ENCODE measurements around the gene KCNQ1. TPM values are rescaled to one million over a fixed set of nuclear protein-coding genes. Genes with fewer than 3 reads are reported as not detected.

KCNQ1 gene
- total and polyA plus RNA-seq, 2 of the 13 experiments (the other 11 are each of a cell fraction or from before 2014, with no cell fraction given) = 0.02 to 0.08 TPM

- Histone ChIP-seq H3K4me2 (ENCODE audit: low read depth, low read length) (no peak overlapping the region), H3K4me3 (replicated peaks in 1 of 3; ENCODE audit: insufficient read depth in 1 of 3, low read depth in 2 of 3, low read length in 3 of 3) (no peak overlapping the region), H2AFZ (ENCODE audit: low read length) (no peak overlapping the region), H3K79me2 (ENCODE audit: insufficient read depth, low read length) (no peaks in the 10 kb centered on the region), H3K4me1 (ENCODE audit: insufficient read depth, low read length) (0 out of 2 replicates have a peak, but pooled peaks cover 8% of the 10 kb centered on the region), H3K36me3 (replicated peaks in 1 of 2; ENCODE audit: control insufficient read depth in 1 of 2, insufficient read depth in 2 of 2, low read length in 2 of 2) (no peaks in the 10 kb centered on the region), H3K9ac (ENCODE audit: insufficient read depth, low read depth, low read length) (no peak overlapping the region), H3K27me3 (ENCODE audit: control insufficient read depth in 1 of 2, insufficient read depth in 2 of 2, low read length in 2 of 2) (peaks cover 6 to 57% of the 10 kb centered on the region in 2 experiments), H4K20me1 (ENCODE audit: insufficient read depth, low read length) (no peaks in the 10 kb centered on the region), H3K27ac (ENCODE audit: extremely low read length, insufficient read depth, low read length) (no peak overlapping the region), H3K9me3 (ENCODE audit: low read length) (no peaks in the 10 kb centered on the region)
- DNase-seq (ENCODE audit: low spot score) (no peak), FAIRE-seq (no peak), ATAC-seq (no peak)
- intact Hi-C loops (cut with micrococcal nuclease; ENCODE audit: unreplicated experiment) (no loop called here), in situ Hi-C loops (cut with HindIII; ENCODE audit: extremely low pct_ligation_motif_present, low pct_unique_long_range_greater_than_20kb) (no loop called here)
- 46% methylated on average over 4 of the region's 4 CpGs for WGBS (ENCODE audit: low lambda C conversion rate)
- ChIA-PET CTCF (ENCODE audit: low intra/inter-chr PET ratio, low total read pairs) (no interaction called here), POLR2A (no interaction called here)
- no peak for TF ChIP-seq ZNF326 (CRISPR knock-in tag; IDR thresholded peaks at IDR 0.05; ENCODE audit: borderline replicate concordance)
- no peak for TF ChIP-seq SMARCE1 (IDR thresholded peaks at IDR 0.05; ENCODE audit: borderline replicate concordance)
- TF ChIP-seq, protein P1, sequence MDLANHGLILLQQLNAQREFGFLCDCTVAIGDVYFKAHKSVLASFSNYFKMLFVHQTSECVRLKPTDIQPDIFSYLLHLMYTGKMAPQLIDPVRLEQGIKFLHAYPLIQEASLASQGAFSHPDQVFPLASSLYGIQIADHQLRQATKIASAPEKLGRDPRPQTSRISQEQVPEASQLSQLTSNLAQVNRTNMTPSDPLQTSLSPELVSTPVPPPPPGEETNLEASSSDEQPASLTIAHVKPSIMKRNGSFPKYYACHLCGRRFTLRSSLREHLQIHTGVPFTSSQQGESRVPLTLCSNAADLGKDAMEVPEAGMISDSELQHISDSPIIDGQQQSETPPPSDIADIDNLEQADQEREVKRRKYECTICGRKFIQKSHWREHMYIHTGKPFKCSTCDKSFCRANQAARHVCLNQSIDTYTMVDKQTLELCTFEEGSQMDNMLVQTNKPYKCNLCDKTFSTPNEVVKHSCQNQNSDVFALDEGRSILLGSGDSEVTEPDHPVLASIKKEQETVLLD (CRISPR knock-in tag; IDR thresholded peaks at IDR 0.05; ENCODE audit: low read depth) = no peak
- TF ChIP-seq ZNF672 (CRISPR knock-in tag; IDR thresholded peaks at IDR 0.05) = no peak
- TF ChIP-seq, protein P2, sequence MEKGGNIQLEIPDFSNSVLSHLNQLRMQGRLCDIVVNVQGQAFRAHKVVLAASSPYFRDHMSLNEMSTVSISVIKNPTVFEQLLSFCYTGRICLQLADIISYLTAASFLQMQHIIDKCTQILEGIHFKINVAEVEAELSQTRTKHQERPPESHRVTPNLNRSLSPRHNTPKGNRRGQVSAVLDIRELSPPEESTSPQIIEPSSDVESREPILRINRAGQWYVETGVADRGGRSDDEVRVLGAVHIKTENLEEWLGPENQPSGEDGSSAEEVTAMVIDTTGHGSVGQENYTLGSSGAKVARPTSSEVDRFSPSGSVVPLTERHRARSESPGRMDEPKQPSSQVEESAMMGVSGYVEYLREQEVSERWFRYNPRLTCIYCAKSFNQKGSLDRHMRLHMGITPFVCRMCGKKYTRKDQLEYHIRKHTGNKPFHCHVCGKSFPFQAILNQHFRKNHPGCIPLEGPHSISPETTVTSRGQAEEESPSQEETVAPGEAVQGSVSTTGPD (CRISPR knock-in tag; IDR thresholded peaks at IDR 0.05) = no peak
- no peak for TF ChIP-seq SATB2 (CRISPR knock-in tag; IDR thresholded peaks at IDR 0.05)
- TF ChIP-seq GABPB1 (CRISPR knock-in tag; IDR thresholded peaks at IDR 0.05) = no peak
- TF ChIP-seq ZNF678 (CRISPR knock-in tag; IDR thresholded peaks at IDR 0.05) = no peak
- no peak for TF ChIP-seq ZNF660 (CRISPR knock-in tag; IDR thresholded peaks at IDR 0.05; ENCODE audit: borderline replicate concordance, low read depth)
- TF ChIP-seq, protein P3, sequence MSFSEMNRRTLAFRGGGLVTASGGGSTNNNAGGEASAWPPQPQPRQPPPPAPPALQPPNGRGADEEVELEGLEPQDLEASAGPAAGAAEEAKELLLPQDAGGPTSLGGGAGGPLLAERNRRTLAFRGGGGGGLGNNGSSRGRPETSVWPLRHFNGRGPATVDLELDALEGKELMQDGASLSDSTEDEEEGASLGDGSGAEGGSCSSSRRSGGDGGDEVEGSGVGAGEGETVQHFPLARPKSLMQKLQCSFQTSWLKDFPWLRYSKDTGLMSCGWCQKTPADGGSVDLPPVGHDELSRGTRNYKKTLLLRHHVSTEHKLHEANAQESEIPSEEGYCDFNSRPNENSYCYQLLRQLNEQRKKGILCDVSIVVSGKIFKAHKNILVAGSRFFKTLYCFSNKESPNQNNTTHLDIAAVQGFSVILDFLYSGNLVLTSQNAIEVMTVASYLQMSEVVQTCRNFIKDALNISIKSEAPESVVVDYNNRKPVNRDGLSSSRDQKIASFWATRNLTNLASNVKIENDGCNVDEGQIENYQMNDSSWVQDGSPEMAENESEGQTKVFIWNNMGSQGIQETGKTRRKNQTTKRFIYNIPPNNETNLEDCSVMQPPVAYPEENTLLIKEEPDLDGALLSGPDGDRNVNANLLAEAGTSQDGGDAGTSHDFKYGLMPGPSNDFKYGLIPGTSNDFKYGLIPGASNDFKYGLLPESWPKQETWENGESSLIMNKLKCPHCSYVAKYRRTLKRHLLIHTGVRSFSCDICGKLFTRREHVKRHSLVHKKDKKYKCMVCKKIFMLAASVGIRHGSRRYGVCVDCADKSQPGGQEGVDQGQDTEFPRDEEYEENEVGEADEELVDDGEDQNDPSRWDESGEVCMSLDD (CRISPR knock-in tag; IDR thresholded peaks at IDR 0.05; ENCODE audit: borderline replicate concordance) = no peak
- no peak for TF ChIP-seq ZNF3 (CRISPR knock-in tag; IDR thresholded peaks at IDR 0.05)
- TF ChIP-seq IRX3 (CRISPR knock-in tag; IDR thresholded peaks at IDR 0.05; ENCODE audit: borderline replicate concordance, low read depth) = no peak
- TF ChIP-seq FOXA1 (IDR thresholded peaks at IDR 0.05) = no peak
- TF ChIP-seq FOXA1 (CRISPR knock-in tag; IDR thresholded peaks at IDR 0.05) = no peak
- no peak for TF ChIP-seq PAXIP1 (CRISPR knock-in tag; conservative IDR thresholded peaks at IDR 0.05)
- TF ChIP-seq ZNF703 (CRISPR knock-in tag; IDR thresholded peaks at IDR 0.05; ENCODE audit: borderline replicate concordance) = no peak
- BruUV-seq (replicated peaks) = no TSS peak
These were observed 319.2 kb downstream of the KCNQ1 start for GRCh38 chr11:2763984-2764383.

All from HepG2 (cell line).